Stomach (tissue), 9 donors: ENCODE measurements around the gene GLB1L2. TPM values are rescaled to one million over a fixed set of nuclear protein-coding genes. Genes with fewer than 3 reads are reported as not detected.

Experiments used
- DNase-seq, 2 donors: peaks; one replicate each; pipeline versions ENCODE4 v3.0.0 to v3.0.0-alpha.2; 2013 to 2019
- H3K27ac ChIP-seq, 5 donors: fragments of 200-600 bp in 4 of 5; sonication (generic) in 4 of 5; one replicate each; pipeline ENCODE4 v1.5.1; 2013 to 2019; ENCODE audit warnings: mild to moderate bottlenecking in 1 of 5, moderate library complexity in 1 of 5
- H3K27me3 ChIP-seq, 3 donors: fragments of 200-600 bp; sonication (generic); one replicate each; pipeline ENCODE4 v1.5.1; 2017 to 2019; ENCODE audit warnings: mixed run types in 1 of 3
- H3K36me3 ChIP-seq, 4 donors: fragments of 200-600 bp; sonication (generic); 1 replicate in 3 of 4; 2 replicates in 1 of 4; pipeline ENCODE4 v1.5.1; 2016 to 2019
- H3K4me1 ChIP-seq, 4 donors: fragments of 200-600 bp; sonication (generic); one replicate each; pipeline ENCODE4 v1.5.1; 2016 to 2019
- H3K4me3 ChIP-seq, 4 donors: fragments of 200-600 bp; sonication (generic) in 3 of 4; one replicate each; pipeline ENCODE4 v1.5.1; 2016 to 2019; ENCODE audit warnings: mild to moderate bottlenecking in 1 of 4
- H3K9me3 ChIP-seq, 4 donors: fragments of 200-600 bp; sonication (generic); one replicate each; pipeline ENCODE4 v1.5.1; 2016 to 2019
- EP300 ChIP-seq: sonication (generic); formaldehyde crosslinking; IDR thresholded peaks from one replicate; pipeline ENCODE4 v1.6.1; 2017; ENCODE audit warnings: antibody characterized with exemption
- POLR2A ChIP-seq, 4 donors: fragments of 450-650 bp; IDR thresholded peaks; one replicate each; pipeline ENCODE4 v1.6.1; 2016; ENCODE audit warnings: antibody characterized with exemption in 4 of 4, control low read depth in 2 of 4, mild to moderate bottlenecking in 1 of 4, moderate library complexity in 1 of 4
- POLR2AphosphoS5 ChIP-seq, 3 donors: sonication (generic); formaldehyde crosslinking; IDR thresholded peaks; one replicate each; pipeline ENCODE4 v1.6.1; 2016; ENCODE audit warnings: antibody characterized with exemption in 3 of 3
- WGBS, 5 donors: extraction: QIAGEN DNeasy Blood & Tissue Kit in 3 of 5; methylation state at CpG; one replicate each; pipeline versions ENCODE4 v1.1.5 to v1.1.7; 2013 to 2018; 5-methylcytosine and 5-hydroxymethylcytosine counted together
- intact Hi-C: fragments of 100-400 bp; cut with DNase I; formaldehyde crosslinking; loops from one replicate; pipeline ENCODE4 v1.15.1; 2023; ENCODE audit warnings: low total_unique reads
- polyA plus RNA-seq, 3 donors: library from polyadenylated mRNA; stranded (reverse); fragments of 200-250 nt; gene quantifications; one replicate each; pipeline ENCODE4 v1.2.3, GENCODE V29; 2013
- total RNA-seq, 5 donors: library from RNA; depleted of rRNA; stranded (reverse); fragments of >200 nt; gene quantifications; one replicate each; pipeline versions ENCODE4 v1.1.0 to v1.2.3, GENCODE V29; 2014 to 2016
- TF ChIP-seq, protein P1 (sequence below), 7 experiments: fragments of 450-650 bp in 4 of 7; fragments of 200-600 bp in 3 of 7; sonication (generic) in 3 of 7; IDR thresholded peaks; one replicate each; pipeline ENCODE4 v1.5.1; 2016 to 2019; ENCODE audit warnings: antibody characterized with exemption in 7 of 7, control low read depth in 2 of 7, mild to moderate bottlenecking in 1 of 7
- donor health status: healthy with polysubstance abuse.
- donor health status: Bipolar disorder and iron deficiency.
- donor health status: healthy.

Gene GLB1L2
- total and polyA plus RNA-seq, 8 donors, result 2.1 to 19.2 (median 5.3) TPM

GRCh38 chr11:134374891-134375550, 43.2 kb downstream of the GLB1L2 start:
- Histone ChIP-seq H3K27me3 (no peaks in the 10 kb centered on the region), H3K4me3 (no peak overlapping the region), H3K4me1 (no peaks in the 10 kb centered on the region), H3K27ac (no peak overlapping the region), H3K36me3 (no peaks in the 10 kb centered on the region), H3K9me3 (no peaks in the 10 kb centered on the region)
- WGBS, 5 donors, result 82 to 91% (median 88%) methylated on average over 11 to 16 of the region's 16 CpGs
- TF ChIP-seq, protein P1, sequence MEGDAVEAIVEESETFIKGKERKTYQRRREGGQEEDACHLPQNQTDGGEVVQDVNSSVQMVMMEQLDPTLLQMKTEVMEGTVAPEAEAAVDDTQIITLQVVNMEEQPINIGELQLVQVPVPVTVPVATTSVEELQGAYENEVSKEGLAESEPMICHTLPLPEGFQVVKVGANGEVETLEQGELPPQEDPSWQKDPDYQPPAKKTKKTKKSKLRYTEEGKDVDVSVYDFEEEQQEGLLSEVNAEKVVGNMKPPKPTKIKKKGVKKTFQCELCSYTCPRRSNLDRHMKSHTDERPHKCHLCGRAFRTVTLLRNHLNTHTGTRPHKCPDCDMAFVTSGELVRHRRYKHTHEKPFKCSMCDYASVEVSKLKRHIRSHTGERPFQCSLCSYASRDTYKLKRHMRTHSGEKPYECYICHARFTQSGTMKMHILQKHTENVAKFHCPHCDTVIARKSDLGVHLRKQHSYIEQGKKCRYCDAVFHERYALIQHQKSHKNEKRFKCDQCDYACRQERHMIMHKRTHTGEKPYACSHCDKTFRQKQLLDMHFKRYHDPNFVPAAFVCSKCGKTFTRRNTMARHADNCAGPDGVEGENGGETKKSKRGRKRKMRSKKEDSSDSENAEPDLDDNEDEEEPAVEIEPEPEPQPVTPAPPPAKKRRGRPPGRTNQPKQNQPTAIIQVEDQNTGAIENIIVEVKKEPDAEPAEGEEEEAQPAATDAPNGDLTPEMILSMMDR (IDR thresholded peaks at IDR 0.05), result no peak
- no peak for TF ChIP-seq POLR2A (IDR thresholded peaks at IDR 0.05)
- no peak for TF ChIP-seq POLR2AphosphoS5 (IDR thresholded peaks at IDR 0.05)
- TF ChIP-seq EP300, result no peak
- no peak for DNase-seq
- intact Hi-C loops, result no loop called here

DNA sequence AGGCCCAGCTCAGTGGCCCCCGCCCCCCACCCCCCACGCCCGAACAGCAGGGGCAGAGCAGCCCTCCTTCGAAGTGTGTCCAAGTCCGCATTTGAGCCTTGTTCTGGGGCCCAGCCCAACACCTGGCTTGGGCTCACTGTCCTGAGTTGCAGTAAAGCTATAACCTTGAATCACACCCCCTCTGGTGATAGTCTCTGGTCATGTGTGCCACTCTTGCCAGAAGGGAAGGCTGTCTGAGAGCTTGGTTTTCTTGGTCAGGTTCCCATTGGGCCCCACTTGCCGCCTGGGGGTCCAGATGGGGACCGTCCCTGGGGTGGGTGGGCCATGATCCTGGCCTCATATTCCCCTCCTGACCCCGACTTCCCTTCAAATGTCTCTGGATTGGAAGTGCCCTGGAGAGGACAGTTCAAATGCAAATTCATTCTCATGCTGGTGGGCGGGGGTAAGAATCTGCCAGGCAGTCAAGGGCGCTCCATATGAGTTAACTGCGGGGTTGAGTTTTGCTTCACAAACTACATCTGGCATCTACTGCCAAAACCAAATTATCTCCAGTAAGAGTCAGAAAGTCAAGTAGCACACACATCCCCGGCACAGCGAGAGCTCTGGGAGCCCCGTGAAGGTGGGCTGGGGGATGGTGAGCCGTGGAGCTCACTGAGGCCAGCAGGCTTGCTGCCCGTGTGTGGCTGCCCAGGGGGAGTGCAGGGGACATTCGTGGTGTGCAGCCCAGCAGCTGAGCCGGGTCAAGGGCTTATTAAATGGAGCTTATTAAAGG, 44.5 kb downstream of the GLB1L2 start:
- Histone ChIP-seq H3K4me1 (no peaks in the 10 kb centered on the region), H3K9me3 (no peaks in the 10 kb centered on the region), H3K4me3 (no peak overlapping the region), H3K27ac (no peak overlapping the region), H3K27me3 (no peaks in the 10 kb centered on the region), H3K36me3 (no peaks in the 10 kb centered on the region)
- WGBS, 5 donors, result 73 to 82% (median 80%) methylated on average over 14 to 18 of the region's 18 CpGs
- DNase-seq, result no peak
- intact Hi-C loops, result no loop called here
- TF ChIP-seq POLR2A (IDR thresholded peaks at IDR 0.05), result no peak
- TF ChIP-seq POLR2AphosphoS5 (IDR thresholded peaks at IDR 0.05), result no peak
- TF ChIP-seq, protein P1 (IDR thresholded peaks at IDR 0.05), result no peak
- no peak for TF ChIP-seq EP300

DNA sequence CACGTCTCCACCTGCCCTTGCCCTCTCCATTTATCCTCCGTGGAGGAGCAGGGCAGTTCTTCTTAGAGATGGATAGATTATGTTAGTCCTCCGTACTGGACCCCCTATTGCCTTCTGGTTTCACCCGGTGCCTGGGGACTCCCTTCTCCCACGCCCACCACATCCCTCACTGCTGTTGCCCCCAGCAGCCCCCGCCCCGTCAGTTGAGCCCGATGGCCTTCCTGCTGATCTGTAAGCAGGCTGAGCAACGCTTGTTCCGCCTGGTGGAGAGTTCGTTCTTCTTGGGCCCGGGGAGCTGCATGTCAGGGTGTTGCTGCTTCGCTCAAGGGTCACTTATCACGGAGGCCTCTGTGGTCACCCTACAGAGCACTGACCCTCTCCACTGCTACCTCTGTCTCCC, 46.1 kb downstream of the GLB1L2 start:
- WGBS, 5 donors, result 85 to 94% (median 88%) methylated on average over 14 of the region's 14 CpGs
- no peak for DNase-seq
- H3K4me1 ChIP-seq, result no peaks in the 10 kb centered on the region

DNA sequence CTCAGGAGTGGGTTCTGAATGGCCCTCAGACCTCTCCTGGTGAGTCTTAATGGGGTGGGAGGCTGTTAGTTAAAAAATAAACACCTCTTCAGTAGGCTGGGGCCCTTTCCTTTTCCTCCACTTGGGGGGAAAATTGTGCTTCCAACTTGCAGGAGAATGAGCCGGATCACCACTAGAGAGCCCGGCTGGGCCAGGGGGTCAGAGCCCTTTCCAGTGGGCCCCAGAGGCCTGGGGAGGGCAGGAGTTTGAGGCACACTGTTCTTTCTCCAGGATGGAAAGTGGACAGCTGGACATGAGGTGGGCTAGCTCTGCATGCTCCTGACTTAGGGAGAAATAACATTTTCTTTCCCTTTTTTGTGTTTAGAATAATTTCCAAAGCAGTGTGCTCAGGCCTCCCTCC, 47.5 kb downstream of the GLB1L2 start:
- no peaks in the 10 kb centered on the region for H3K4me1 ChIP-seq
- no peak overlapping the region for H3K27ac ChIP-seq
- H3K27me3 ChIP-seq, result peaks cover 0 to 16% (median 0%) of the 10 kb centered on the region in 3 donors
- peaks cover 0 to 9% (median 2%) of the 10 kb centered on the region in 4 donors for H3K36me3 ChIP-seq
- no peak for TF ChIP-seq POLR2A (IDR thresholded peaks at IDR 0.05)
- TF ChIP-seq, protein P1 (IDR thresholded peaks at IDR 0.05), result no peak
- no peak for TF ChIP-seq POLR2AphosphoS5 (IDR thresholded peaks at IDR 0.05)
- TF ChIP-seq EP300, result no peak
- H3K4me3 ChIP-seq, result no peak overlapping the region
- intact Hi-C loops, result no loop called here
- no peak for DNase-seq
- no peaks in the 10 kb centered on the region for H3K9me3 ChIP-seq
- WGBS, 5 donors, result 73 to 96% (median 82%) methylated on average over 2 of the region's 2 CpGs

More for the DNA sequence above, 46.1 kb downstream of the GLB1L2 start:
- H3K36me3 ChIP-seq, result peaks cover 0 to 6% (median 2%) of the 10 kb centered on the region in 4 donors
- intact Hi-C loops, result no loop called here
- H3K9me3 ChIP-seq, result no peaks in the 10 kb centered on the region
- peaks cover 0 to 2% (median 0%) of the 10 kb centered on the region in 3 donors for H3K27me3 ChIP-seq
- TF ChIP-seq, protein P1 (IDR thresholded peaks at IDR 0.05), result no peak
- no peak for TF ChIP-seq POLR2A (IDR thresholded peaks at IDR 0.05)
- no peak for TF ChIP-seq EP300
- TF ChIP-seq POLR2AphosphoS5 (IDR thresholded peaks at IDR 0.05), result no peak
- H3K27ac ChIP-seq, result no peak overlapping the region
- no peak overlapping the region for H3K4me3 ChIP-seq
